HepG2 (cell line): ENCODE data around the gene GRK5. TPM values are rescaled to one million over a fixed set of nuclear protein-coding genes. Genes with fewer than 3 reads are reported as not detected.

Experiments used
- ATAC-seq: fragments of 200-7000 bp; cut with Tn5 transposase; 3 replicates; pipeline ENCODE4 v1.9.1; 2020; ENCODE audit warnings: mild to moderate bottlenecking, moderate library complexity
- BruUV-seq: library from RNA; stranded (reverse); fragments of 400-500 nt; replicated peaks from 2 replicates; lab custom pipeline; 2021; lab: Mats Ljungman, UMichigan
- CTCF ChIA-PET: fragments of 300-600 bp; formaldehyde crosslinking; extraction: SDS; loops from one replicate; lab custom pipeline; 2021; ENCODE audit warnings: low total read pairs, inconsistent platforms, low intra/inter-chr PET ratio; lab: Yijun Ruan, JAX
- POLR2A ChIA-PET: fragments of 350-600 bp; sonication (Branson Sonifier 250); formaldehyde crosslinking; loops from one replicate; lab custom pipeline; 2020; ENCODE audit warnings: antibody characterized with exemption, inconsistent platforms; lab: Yijun Ruan, JAX
- DNase-seq: peaks from one replicate; pipeline ENCODE4 v3.0.0-alpha.2; 2015; ENCODE audit warnings: low spot score
- FAIRE-seq: peaks from 3 replicates; lab custom pipeline; 2011; peaks lifted over from hg19 to GRCh38; lab: Jason Lieb, UNC
- H2AFZ ChIP-seq: one replicate; pipeline ENCODE4 v1.6.1; 2011; ENCODE audit warnings: low read length, inconsistent platforms
- H3K27ac ChIP-seq: fragments of 300-600 bp; 3 replicates; pipeline ENCODE4 v1.8.0; 2011; ENCODE audit warnings: mixed run types, mild to moderate bottlenecking, mixed read lengths, low read length, inconsistent platforms; ENCODE audit not compliant: insufficient read depth; ENCODE audit errors: extremely low read length
- H3K27me3 ChIP-seq, 2 experiments: fragments of 200-600 bp in 1 of 2; 2 replicates in 1 of 2; 3 replicates in 1 of 2; pipeline versions ENCODE4 v1.6.0 to v1.8.0; 2011; ENCODE audit warnings: low read length in 2 of 2, mild to moderate bottlenecking in 2 of 2, moderate library complexity in 2 of 2, inconsistent platforms in 1 of 2; ENCODE audit not compliant: insufficient read depth in 2 of 2, control insufficient read depth in 1 of 2
- H3K36me3 ChIP-seq, 2 experiments: fragments of 200-600 bp in 1 of 2; replicated peaks in 1 of 2; 2 replicates in 1 of 2; 3 replicates in 1 of 2; pipeline versions ENCODE4 v1.5.1 to v1.8.0; 2011; ENCODE audit warnings: low read length in 2 of 2, inconsistent platforms in 1 of 2; ENCODE audit not compliant: insufficient read depth in 2 of 2, control insufficient read depth in 1 of 2
- H3K4me1 ChIP-seq: 2 replicates; pipeline ENCODE4 v1.5.1; 2012; ENCODE audit warnings: low read length, inconsistent platforms; ENCODE audit not compliant: insufficient read depth
- H3K4me2 ChIP-seq: 2 replicates; pipeline ENCODE4 v1.6.0; 2011; ENCODE audit warnings: low read depth, low read length, inconsistent platforms
- H3K4me3 ChIP-seq, 3 experiments: fragments of 200-600 bp in 1 of 3; sonication (generic), shearing (Covaris generic) in 1 of 3; replicated peaks in 1 of 3; 2 replicates each; pipeline ENCODE4 v1.5.1; 2011 to 2016; ENCODE audit warnings: low read length in 3 of 3, inconsistent platforms in 2 of 3, low read depth in 2 of 3, mild to moderate bottlenecking in 2 of 3, control low read depth in 1 of 3, mixed read lengths in 1 of 3; ENCODE audit not compliant: insufficient read depth in 1 of 3
- H3K79me2 ChIP-seq: one replicate; pipeline ENCODE4 v1.6.1; 2011; ENCODE audit warnings: low read length, inconsistent platforms; ENCODE audit not compliant: insufficient read depth
- H3K9ac ChIP-seq: 2 replicates; pipeline ENCODE4 v1.6.0; 2011; ENCODE audit warnings: mild to moderate bottlenecking, low read depth, low read length, inconsistent platforms; ENCODE audit not compliant: insufficient read depth
- H3K9me3 ChIP-seq: 2 replicates; pipeline ENCODE4 v1.5.1; 2012; ENCODE audit warnings: mild to moderate bottlenecking, low read length
- H4K20me1 ChIP-seq: 2 replicates; pipeline ENCODE4 v1.6.0; 2011; ENCODE audit warnings: inconsistent platforms, mild to moderate bottlenecking, low read length, moderate library complexity; ENCODE audit not compliant: insufficient read depth
- CREB1 ChIP-seq, 2 experiments: fragments of 450-650 bp in 1 of 2; IDR thresholded peaks; 2 replicates each; pipeline ENCODE4 v1.6.1; 2016 to 2017; ENCODE audit warnings: control low read depth in 1 of 2, mild to moderate bottlenecking in 1 of 2, missing compliant biosample characterization in 1 of 2, missing genetic modification characterization in 1 of 2
- FOXA3 ChIP-seq: IDR thresholded peaks from 2 replicates; pipeline ENCODE4 v1.6.1; 2016; ENCODE audit warnings: missing genetic modification reagents, missing compliant biosample characterization
- GFI1 ChIP-seq: sonication (generic); formaldehyde crosslinking; IDR thresholded peaks from 2 replicates; pipeline ENCODE4 v1.5.0; 2020; ENCODE audit warnings: missing genetic modification reagents, mild to moderate bottlenecking, borderline replicate concordance
- GLI4 ChIP-seq: sonication (generic); formaldehyde crosslinking; IDR thresholded peaks from 2 replicates; pipeline ENCODE4 v1.5.1; 2020; ENCODE audit warnings: missing genetic modification reagents, mild to moderate bottlenecking, moderate library complexity, borderline replicate concordance
- IKZF4 ChIP-seq: sonication (generic); formaldehyde crosslinking; IDR thresholded peaks from 2 replicates; pipeline ENCODE4 v1.5.1; 2020; ENCODE audit warnings: borderline replicate concordance, mild to moderate bottlenecking, low read depth, missing genetic modification reagents; ENCODE audit errors: not compliant biosample characterization
- MED8 ChIP-seq: sonication (generic); formaldehyde crosslinking; IDR thresholded peaks from 2 replicates; pipeline ENCODE4 v1.8.1; 2023; ENCODE audit warnings: mild to moderate bottlenecking, missing genetic modification reagents; ENCODE audit not compliant: insufficient replicate concordance
- NAIF1 ChIP-seq: sonication (generic); formaldehyde crosslinking; IDR thresholded peaks from 2 replicates; pipeline ENCODE4 v1.5.0; 2020; ENCODE audit warnings: mild to moderate bottlenecking, missing genetic modification reagents, borderline replicate concordance
- ZNF704 ChIP-seq: sonication (generic); formaldehyde crosslinking; IDR thresholded peaks from 2 replicates; pipeline ENCODE4 v1.8.1; 2023; ENCODE audit warnings: mild to moderate bottlenecking, inconsistent platforms, moderate library complexity, missing genetic modification reagents, borderline replicate concordance
- WGBS: methylation state at CpG from one replicate; pipeline ENCODE4 v1.1.6; 2017; ENCODE audit warnings: low lambda C conversion rate; 5-methylcytosine and 5-hydroxymethylcytosine counted together
- in situ Hi-C: cut with HindIII; loops from 2 replicates; pipeline ENCODE4 v1.10.0; 2017; ENCODE audit warnings: low pct_unique_long_range_greater_than_20kb; ENCODE audit not compliant: extremely low pct_ligation_motif_present
- intact Hi-C: fragments of 100-400 bp; cut with micrococcal nuclease; formaldehyde crosslinking; loops from one replicate; pipeline ENCODE4 v1.10.0; 2022; ENCODE audit not compliant: unreplicated experiment
- polyA plus RNA-seq, 8 experiments: library from polyadenylated mRNA; depleted of rRNA in 3 of 8; stranded (reverse) in 7 of 8; unstranded in 1 of 8; fragments of >200 nt; fragmentation: Illumina TruSeq in 4 of 8; extraction: Trizol in 4 of 8; gene quantifications; 2 replicates each; pipeline versions ENCODE4 v1.2.1 to v1.2.3, GENCODE V29; 2011 to 2016; ENCODE audit warnings: low read depth in 4 of 8, missing spikeins in 1 of 8, mixed read lengths in 1 of 8; ENCODE audit not compliant: insufficient read depth in 1 of 8
- total RNA-seq, 5 experiments: library from RNA; depleted of rRNA; stranded (reverse); fragments of >200 nt; fragmentation: Illumina TruSeq; extraction: Trizol; gene quantifications; 2 replicates each; pipeline ENCODE4 v1.2.3, GENCODE V29; 2016; ENCODE audit warnings: low read depth in 1 of 5
- TF ChIP-seq, protein P1 (sequence below): IDR thresholded peaks from 2 replicates; pipeline ENCODE4 v1.6.1; 2016; ENCODE audit warnings: low read depth, missing genetic modification reagents, missing compliant biosample characterization

GRK5 gene
- total and polyA plus RNA-seq, 2 of the 13 experiments (the other 11 are each of a cell fraction or from before 2014, with no cell fraction given) = 10.4 to 12.6 TPM

GRCh38 chr10:119494236-119495020, 287.1 kb downstream of the GRK5 start (continued):
- TF ChIP-seq GLI4 (no peak), GFI1 (no peak), ZNF704 (CRISPR knock-in tag) (no peak), MED8 (CRISPR knock-in tag) (no peak), NAIF1 (CRISPR knock-in tag) (no peak), FOXA3 (peak; percentile 48), IKZF4 (CRISPR knock-in tag) (no peak)

- H3K27me3 ChIP-seq = peaks cover 0 to 4% of the 10 kb centered on the region in 2 experiments; a peak in 1 of 5 replicates
- intact Hi-C loops = loop anchor here (5.0 kb wide), 1 partner anchor 47 kb away; the partner anchor contains the start of gene RGS10
- no peak overlapping the region for H2AFZ ChIP-seq
- no peak for ATAC-seq
- H3K4me2 ChIP-seq = no peak overlapping the region
- in situ Hi-C loops = no loop called here
- POLR2A ChIA-PET = no interaction called here
- no peak overlapping the region for H3K4me3 ChIP-seq
- CTCF ChIA-PET = no interaction called here
- WGBS = 70% methylated on average over 5 of the region's 5 CpGs
- no peaks in the 10 kb centered on the region for H3K9me3 ChIP-seq
- TF ChIP-seq CREB1 (IDR thresholded peaks at IDR 0.05) (0 out of 2 replicates have a peak, but pooled peaks have one; percentile 7), CREB1 (CRISPR knock-in tag; IDR thresholded peaks at IDR 0.05) (no peak)
- TF ChIP-seq, protein P1, sequence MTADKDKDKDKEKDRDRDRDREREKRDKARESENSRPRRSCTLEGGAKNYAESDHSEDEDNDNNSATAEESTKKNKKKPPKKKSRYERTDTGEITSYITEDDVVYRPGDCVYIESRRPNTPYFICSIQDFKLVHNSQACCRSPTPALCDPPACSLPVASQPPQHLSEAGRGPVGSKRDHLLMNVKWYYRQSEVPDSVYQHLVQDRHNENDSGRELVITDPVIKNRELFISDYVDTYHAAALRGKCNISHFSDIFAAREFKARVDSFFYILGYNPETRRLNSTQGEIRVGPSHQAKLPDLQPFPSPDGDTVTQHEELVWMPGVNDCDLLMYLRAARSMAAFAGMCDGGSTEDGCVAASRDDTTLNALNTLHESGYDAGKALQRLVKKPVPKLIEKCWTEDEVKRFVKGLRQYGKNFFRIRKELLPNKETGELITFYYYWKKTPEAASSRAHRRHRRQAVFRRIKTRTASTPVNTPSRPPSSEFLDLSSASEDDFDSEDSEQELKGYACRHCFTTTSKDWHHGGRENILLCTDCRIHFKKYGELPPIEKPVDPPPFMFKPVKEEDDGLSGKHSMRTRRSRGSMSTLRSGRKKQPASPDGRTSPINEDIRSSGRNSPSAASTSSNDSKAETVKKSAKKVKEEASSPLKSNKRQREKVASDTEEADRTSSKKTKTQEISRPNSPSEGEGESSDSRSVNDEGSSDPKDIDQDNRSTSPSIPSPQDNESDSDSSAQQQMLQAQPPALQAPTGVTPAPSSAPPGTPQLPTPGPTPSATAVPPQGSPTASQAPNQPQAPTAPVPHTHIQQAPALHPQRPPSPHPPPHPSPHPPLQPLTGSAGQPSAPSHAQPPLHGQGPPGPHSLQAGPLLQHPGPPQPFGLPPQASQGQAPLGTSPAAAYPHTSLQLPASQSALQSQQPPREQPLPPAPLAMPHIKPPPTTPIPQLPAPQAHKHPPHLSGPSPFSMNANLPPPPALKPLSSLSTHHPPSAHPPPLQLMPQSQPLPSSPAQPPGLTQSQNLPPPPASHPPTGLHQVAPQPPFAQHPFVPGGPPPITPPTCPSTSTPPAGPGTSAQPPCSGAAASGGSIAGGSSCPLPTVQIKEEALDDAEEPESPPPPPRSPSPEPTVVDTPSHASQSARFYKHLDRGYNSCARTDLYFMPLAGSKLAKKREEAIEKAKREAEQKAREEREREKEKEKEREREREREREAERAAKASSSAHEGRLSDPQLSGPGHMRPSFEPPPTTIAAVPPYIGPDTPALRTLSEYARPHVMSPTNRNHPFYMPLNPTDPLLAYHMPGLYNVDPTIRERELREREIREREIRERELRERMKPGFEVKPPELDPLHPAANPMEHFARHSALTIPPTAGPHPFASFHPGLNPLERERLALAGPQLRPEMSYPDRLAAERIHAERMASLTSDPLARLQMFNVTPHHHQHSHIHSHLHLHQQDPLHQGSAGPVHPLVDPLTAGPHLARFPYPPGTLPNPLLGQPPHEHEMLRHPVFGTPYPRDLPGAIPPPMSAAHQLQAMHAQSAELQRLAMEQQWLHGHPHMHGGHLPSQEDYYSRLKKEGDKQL (CRISPR knock-in tag) = no peak
- H3K79me2 ChIP-seq = no peaks in the 10 kb centered on the region
- peaks cover 60% of the 10 kb centered on the region for H3K4me1 ChIP-seq
- H4K20me1 ChIP-seq = no peaks in the 10 kb centered on the region
- DNase-seq = no peak
- H3K36me3 ChIP-seq = no peaks in the 10 kb centered on the region
- BruUV-seq = no TSS peak
- H3K9ac ChIP-seq = no peak overlapping the region
- FAIRE-seq = no peak
- H3K27ac ChIP-seq = no peak overlapping the region
Measured at GRCh38 chr10:119495021-119495505, 287.7 kb downstream of the GRK5 start.
